GM23338 (cell line): Measurements from ENCODE around the gene BACH1. TPM values are rescaled to one million over a fixed set of nuclear protein-coding genes. Genes with fewer than 3 reads are reported as not detected.

ENCODE experiments used
- ATAC-seq: fragments of 200-7000 bp; cut with Tn5 transposase; 3 replicates; pipeline ENCODE4 v1.9.1; 2020
- DNase-seq: peaks from one replicate; pipeline ENCODE4 v3.0.0-alpha.2; 2015; ENCODE audit warnings: low spot score
- H2AFZ ChIP-seq: fragments of 200-600 bp; sonication (generic); 2 replicates; pipeline ENCODE4 v1.8.0; 2016; ENCODE audit warnings: antibody characterized with exemption, mild to moderate bottlenecking, moderate library complexity
- H3F3A ChIP-seq: fragments of 200-600 bp; sonication (generic); replicated peaks from 2 replicates; pipeline ENCODE4 v1.8.0; 2017; ENCODE audit warnings: antibody characterized with exemption, mixed run types, low read depth
- H3K27ac ChIP-seq: fragments of 200-600 bp; sonication (generic); 2 replicates; pipeline ENCODE4 v1.6.1; 2016; ENCODE audit warnings: low read depth
- H3K27me3 ChIP-seq: fragments of 200-600 bp; sonication (generic); 2 replicates; pipeline ENCODE4 v1.8.0; 2016; ENCODE audit warnings: mild to moderate bottlenecking, mixed run types, moderate library complexity; ENCODE audit not compliant: insufficient read depth
- H3K36me3 ChIP-seq: fragments of 200-600 bp; sonication (generic); 2 replicates; pipeline ENCODE4 v1.8.0; 2016; ENCODE audit warnings: mild to moderate bottlenecking; ENCODE audit not compliant: insufficient read depth
- H3K4me1 ChIP-seq: fragments of 200-600 bp; sonication (generic); 2 replicates; pipeline ENCODE4 v1.8.0; 2016; ENCODE audit warnings: mild to moderate bottlenecking, moderate library complexity; ENCODE audit not compliant: insufficient read depth
- H3K4me2 ChIP-seq: fragments of 200-600 bp; sonication (generic); 2 replicates; pipeline ENCODE4 v1.7.1; 2017; ENCODE audit warnings: mixed run types
- H3K4me3 ChIP-seq: fragments of 200-600 bp; sonication (generic); 2 replicates; pipeline ENCODE4 v1.6.1; 2016; ENCODE audit warnings: mixed run types
- H3K79me2 ChIP-seq: fragments of 200-600 bp; sonication (generic); replicated peaks from 2 replicates; pipeline ENCODE4 v1.8.0; 2017; ENCODE audit warnings: mild to moderate bottlenecking; ENCODE audit not compliant: insufficient read depth
- H3K9me2 ChIP-seq: fragments of 200-600 bp; sonication (generic); 2 replicates; pipeline ENCODE4 v1.8.0; 2017; ENCODE audit not compliant: insufficient read depth
- H4K20me1 ChIP-seq: fragments of 200-600 bp; sonication (generic); replicated peaks from 2 replicates; pipeline ENCODE4 v1.8.0; 2017; ENCODE audit warnings: mild to moderate bottlenecking; ENCODE audit not compliant: insufficient read depth
- H3K27ac Mint-ChIP-seq: 2 replicates; pipeline ENCODE4 v1.8.0; 2020; ENCODE audit warnings: inconsistent platforms, mild to moderate bottlenecking, moderate library complexity, mixed read lengths
- H3K27me3 Mint-ChIP-seq: 3 replicates; pipeline ENCODE4 v1.8.0; 2022; ENCODE audit warnings: low read depth, mild to moderate bottlenecking, moderate library complexity, mixed read lengths, inconsistent platforms; ENCODE audit not compliant: insufficient read depth, poor library complexity
- H3K36me3 Mint-ChIP-seq: 3 replicates; pipeline ENCODE4 v1.8.0; 2021; ENCODE audit warnings: low read depth, mild to moderate bottlenecking, inconsistent platforms, moderate library complexity, mixed read lengths
- H3K4me1 Mint-ChIP-seq: 3 replicates; pipeline ENCODE4 v1.8.0; 2020; ENCODE audit warnings: mild to moderate bottlenecking, inconsistent platforms, mixed read lengths
- H3K4me3 Mint-ChIP-seq: 3 replicates; pipeline ENCODE4 v1.8.0; 2021; ENCODE audit warnings: moderate library complexity, mild to moderate bottlenecking, inconsistent platforms, mixed read lengths
- H3K9me3 Mint-ChIP-seq: 3 replicates; pipeline ENCODE4 v1.8.0; 2020; ENCODE audit warnings: moderate library complexity, mild to moderate bottlenecking, inconsistent platforms, mixed read lengths
- CREB1 ChIP-seq: fragments of 250-450 bp; sonication (Bioruptor Pico); IDR thresholded peaks from 2 replicates; pipeline ENCODE4 v1.5.0; 2020; ENCODE audit warnings: low read depth, mild to moderate bottlenecking, moderate library complexity
- EZH2 ChIP-seq: fragments of 200-600 bp; sonication (generic); IDR thresholded peaks from one replicate; pipeline ENCODE4 v1.8.0; 2017; ENCODE audit warnings: antibody characterized with exemption, mild to moderate bottlenecking, low read depth; ENCODE audit not compliant: unreplicated experiment
- EZH2phosphoT487 ChIP-seq: fragments of 200-600 bp; sonication (generic); IDR thresholded peaks from one replicate; pipeline ENCODE4 v1.8.1; 2018; ENCODE audit warnings: antibody characterized with exemption; ENCODE audit not compliant: unreplicated experiment
- JUNB ChIP-seq: IDR thresholded peaks from one replicate; pipeline ENCODE4 v1.6.1; 2016; ENCODE audit warnings: antibody characterized with exemption; ENCODE audit not compliant: unreplicated experiment
- NANOG ChIP-seq: IDR thresholded peaks from 2 replicates; pipeline ENCODE4 v1.6.1; 2016; ENCODE audit warnings: antibody characterized with exemption, borderline replicate concordance
- POLR2AphosphoS5 ChIP-seq: IDR thresholded peaks from 2 replicates; pipeline ENCODE4 v1.6.1; 2016; ENCODE audit warnings: antibody characterized with exemption, low read depth
- STAT1 ChIP-seq: IDR thresholded peaks from one replicate; pipeline ENCODE4 v1.6.1; 2016; ENCODE audit warnings: antibody characterized with exemption; ENCODE audit not compliant: unreplicated experiment
- ZNF114 ChIP-seq: fragments of 250-450 bp; sonication (Bioruptor Pico); IDR thresholded peaks from 2 replicates; pipeline ENCODE4 v1.5.0; 2020; ENCODE audit warnings: mild to moderate bottlenecking, moderate library complexity
- ZNF331 ChIP-seq: fragments of 250-450 bp; sonication (Bioruptor Pico); IDR thresholded peaks from 2 replicates; pipeline ENCODE4 v1.5.0; 2020; ENCODE audit warnings: low read depth, mild to moderate bottlenecking, moderate library complexity
- polyA plus RNA-seq: library from polyadenylated mRNA; unstranded; fragments of >200 nt; fragmentation: Nextera tagmentation; extraction: Ambion mirVana; gene quantifications from 2 replicates; pipeline ENCODE4 v1.2.1, GENCODE V29; 2016
- total RNA-seq: library from RNA; depleted of rRNA; stranded (reverse); fragments of >200 nt; shearing (Covaris generic); gene quantifications from 2 replicates; pipeline ENCODE4 v1.2.3, GENCODE V29; 2014
- TF ChIP-seq, protein P1 (sequence below): IDR thresholded peaks from 2 replicates; pipeline ENCODE4 v1.6.1; 2016; ENCODE audit warnings: antibody characterized with exemption
- TF ChIP-seq, protein P2 (sequence below): fragments of 250-450 bp; sonication (Bioruptor Pico); IDR thresholded peaks from 2 replicates; pipeline ENCODE4 v1.5.0; 2020; ENCODE audit warnings: mild to moderate bottlenecking, moderate library complexity
- TF ChIP-seq, protein P3 (sequence below): IDR thresholded peaks from one replicate; pipeline ENCODE4 v1.6.1; 2018; ENCODE audit warnings: antibody characterized with exemption; ENCODE audit not compliant: unreplicated experiment
- TF ChIP-seq, protein P4 (sequence below), 2 experiments: fragments of 200-600 bp in 1 of 2; sonication (generic) in 1 of 2; conservative IDR thresholded peaks; 2 replicates each; pipeline versions ENCODE4 v1.5.1 to v1.6.1; 2016 to 2017; ENCODE audit warnings: antibody characterized with exemption in 2 of 2, low read depth in 2 of 2, mild to moderate bottlenecking in 2 of 2, moderate library complexity in 1 of 2

Gene BACH1
- total and polyA plus RNA-seq, 2 experiments from 2014 or later: 18.9 to 41.2 TPM

DNA sequence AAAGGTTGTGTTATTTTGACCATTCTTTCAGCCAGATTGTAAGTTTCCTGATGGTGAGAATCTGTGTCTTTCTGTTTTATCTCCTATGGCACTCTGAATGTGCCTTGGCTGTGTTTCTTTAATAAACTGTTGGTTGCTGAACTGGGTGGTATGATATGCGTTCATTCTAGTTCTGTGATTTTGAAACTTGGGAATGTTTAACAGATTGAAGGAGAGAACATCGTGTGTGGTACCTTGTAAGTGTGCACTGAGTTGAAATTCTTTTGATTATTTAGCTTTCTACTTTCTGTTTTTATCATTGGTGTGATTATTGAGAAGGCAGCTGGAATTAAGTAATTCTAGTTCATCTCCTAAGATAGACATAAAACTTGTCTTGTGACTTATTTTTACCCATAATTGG, 4.6 kb downstream of the BACH1 start:
- no peaks in the 10 kb centered on the region for H3F3A ChIP-seq
- no peaks in the 10 kb centered on the region; the same call in 2 of the 3 replicates for H3K36me3 Mint-ChIP-seq
- H3K4me3 Mint-ChIP-seq: no peak overlapping the region
- peaks cover 57% of the 10 kb centered on the region for H3K4me1 ChIP-seq
- peaks cover 40% of the 10 kb centered on the region for H4K20me1 ChIP-seq
- peaks cover 56% of the 10 kb centered on the region for H3K4me1 Mint-ChIP-seq
- H3K4me3 ChIP-seq: no peak overlapping the region
- no peak for DNase-seq
- no peak for ATAC-seq
- no peaks in the 10 kb centered on the region for H3K36me3 ChIP-seq
- peaks cover 6% of the 10 kb centered on the region for H3K27me3 Mint-ChIP-seq
- TF ChIP-seq JUNB (no peak), POLR2AphosphoS5 (no peak), CREB1 (no peak), EZH2 (no peak), EZH2phosphoT487 (no peak), NANOG (no peak), ZNF114 (no peak), STAT1 (no peak), ZNF331 (no peak)
- TF ChIP-seq, protein P1, sequence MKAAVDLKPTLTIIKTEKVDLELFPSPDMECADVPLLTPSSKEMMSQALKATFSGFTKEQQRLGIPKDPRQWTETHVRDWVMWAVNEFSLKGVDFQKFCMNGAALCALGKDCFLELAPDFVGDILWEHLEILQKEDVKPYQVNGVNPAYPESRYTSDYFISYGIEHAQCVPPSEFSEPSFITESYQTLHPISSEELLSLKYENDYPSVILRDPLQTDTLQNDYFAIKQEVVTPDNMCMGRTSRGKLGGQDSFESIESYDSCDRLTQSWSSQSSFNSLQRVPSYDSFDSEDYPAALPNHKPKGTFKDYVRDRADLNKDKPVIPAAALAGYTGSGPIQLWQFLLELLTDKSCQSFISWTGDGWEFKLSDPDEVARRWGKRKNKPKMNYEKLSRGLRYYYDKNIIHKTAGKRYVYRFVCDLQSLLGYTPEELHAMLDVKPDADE: no peak
- TF ChIP-seq, protein P2, sequence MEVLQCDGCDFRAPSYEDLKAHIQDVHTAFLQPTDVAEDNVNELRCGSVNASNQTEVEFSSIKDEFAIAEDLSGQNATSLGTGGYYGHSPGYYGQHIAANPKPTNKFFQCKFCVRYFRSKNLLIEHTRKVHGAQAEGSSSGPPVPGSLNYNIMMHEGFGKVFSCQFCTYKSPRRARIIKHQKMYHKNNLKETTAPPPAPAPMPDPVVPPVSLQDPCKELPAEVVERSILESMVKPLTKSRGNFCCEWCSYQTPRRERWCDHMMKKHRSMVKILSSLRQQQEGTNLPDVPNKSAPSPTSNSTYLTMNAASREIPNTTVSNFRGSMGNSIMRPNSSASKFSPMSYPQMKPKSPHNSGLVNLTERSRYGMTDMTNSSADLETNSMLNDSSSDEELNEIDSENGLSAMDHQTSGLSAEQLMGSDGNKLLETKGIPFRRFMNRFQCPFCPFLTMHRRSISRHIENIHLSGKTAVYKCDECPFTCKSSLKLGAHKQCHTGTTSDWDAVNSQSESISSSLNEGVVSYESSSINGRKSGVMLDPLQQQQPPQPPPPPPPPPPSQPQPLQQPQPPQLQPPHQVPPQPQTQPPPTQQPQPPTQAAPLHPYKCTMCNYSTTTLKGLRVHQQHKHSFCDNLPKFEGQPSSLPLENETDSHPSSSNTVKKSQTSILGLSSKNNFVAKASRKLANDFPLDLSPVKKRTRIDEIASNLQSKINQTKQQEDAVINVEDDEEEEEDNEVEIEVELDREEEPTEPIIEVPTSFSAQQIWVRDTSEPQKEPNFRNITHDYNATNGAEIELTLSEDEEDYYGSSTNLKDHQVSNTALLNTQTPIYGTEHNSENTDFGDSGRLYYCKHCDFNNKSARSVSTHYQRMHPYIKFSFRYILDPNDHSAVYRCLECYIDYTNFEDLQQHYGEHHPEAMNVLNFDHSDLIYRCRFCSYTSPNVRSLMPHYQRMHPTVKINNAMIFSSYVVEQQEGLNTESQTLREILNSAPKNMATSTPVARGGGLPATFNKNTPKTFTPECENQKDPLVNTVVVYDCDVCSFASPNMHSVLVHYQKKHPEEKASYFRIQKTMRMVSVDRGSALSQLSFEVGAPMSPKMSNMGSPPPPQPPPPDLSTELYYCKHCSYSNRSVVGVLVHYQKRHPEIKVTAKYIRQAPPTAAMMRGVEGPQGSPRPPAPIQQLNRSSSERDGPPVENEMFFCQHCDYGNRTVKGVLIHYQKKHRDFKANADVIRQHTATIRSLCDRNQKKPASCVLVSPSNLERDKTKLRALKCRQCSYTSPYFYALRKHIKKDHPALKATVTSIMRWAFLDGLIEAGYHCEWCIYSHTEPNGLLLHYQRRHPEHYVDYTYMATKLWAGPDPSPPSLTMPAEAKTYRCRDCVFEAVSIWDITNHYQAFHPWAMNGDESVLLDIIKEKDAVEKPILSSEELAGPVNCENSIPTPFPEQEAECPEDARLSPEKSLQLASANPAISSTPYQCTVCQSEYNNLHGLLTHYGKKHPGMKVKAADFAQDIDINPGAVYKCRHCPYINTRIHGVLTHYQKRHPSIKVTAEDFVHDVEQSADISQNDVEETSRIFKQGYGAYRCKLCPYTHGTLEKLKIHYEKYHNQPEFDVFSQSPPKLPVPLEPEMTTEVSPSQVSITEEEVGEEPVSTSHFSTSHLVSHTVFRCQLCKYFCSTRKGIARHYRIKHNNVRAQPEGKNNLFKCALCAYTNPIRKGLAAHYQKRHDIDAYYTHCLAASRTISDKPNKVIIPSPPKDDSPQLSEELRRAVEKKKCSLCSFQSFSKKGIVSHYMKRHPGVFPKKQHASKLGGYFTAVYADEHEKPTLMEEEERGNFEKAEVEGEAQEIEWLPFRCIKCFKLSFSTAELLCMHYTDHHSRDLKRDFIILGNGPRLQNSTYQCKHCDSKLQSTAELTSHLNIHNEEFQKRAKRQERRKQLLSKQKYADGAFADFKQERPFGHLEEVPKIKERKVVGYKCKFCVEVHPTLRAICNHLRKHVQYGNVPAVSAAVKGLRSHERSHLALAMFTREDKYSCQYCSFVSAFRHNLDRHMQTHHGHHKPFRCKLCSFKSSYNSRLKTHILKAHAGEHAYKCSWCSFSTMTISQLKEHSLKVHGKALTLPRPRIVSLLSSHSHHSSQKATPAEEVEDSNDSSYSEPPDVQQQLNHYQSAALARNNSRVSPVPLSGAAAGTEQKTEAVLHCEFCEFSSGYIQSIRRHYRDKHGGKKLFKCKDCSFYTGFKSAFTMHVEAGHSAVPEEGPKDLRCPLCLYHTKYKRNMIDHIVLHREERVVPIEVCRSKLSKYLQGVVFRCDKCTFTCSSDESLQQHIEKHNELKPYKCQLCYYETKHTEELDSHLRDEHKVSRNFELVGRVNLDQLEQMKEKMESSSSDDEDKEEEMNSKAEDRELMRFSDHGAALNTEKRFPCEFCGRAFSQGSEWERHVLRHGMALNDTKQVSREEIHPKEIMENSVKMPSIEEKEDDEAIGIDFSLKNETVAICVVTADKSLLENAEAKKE (CRISPR knock-in tag): no peak
- TF ChIP-seq, protein P3, sequence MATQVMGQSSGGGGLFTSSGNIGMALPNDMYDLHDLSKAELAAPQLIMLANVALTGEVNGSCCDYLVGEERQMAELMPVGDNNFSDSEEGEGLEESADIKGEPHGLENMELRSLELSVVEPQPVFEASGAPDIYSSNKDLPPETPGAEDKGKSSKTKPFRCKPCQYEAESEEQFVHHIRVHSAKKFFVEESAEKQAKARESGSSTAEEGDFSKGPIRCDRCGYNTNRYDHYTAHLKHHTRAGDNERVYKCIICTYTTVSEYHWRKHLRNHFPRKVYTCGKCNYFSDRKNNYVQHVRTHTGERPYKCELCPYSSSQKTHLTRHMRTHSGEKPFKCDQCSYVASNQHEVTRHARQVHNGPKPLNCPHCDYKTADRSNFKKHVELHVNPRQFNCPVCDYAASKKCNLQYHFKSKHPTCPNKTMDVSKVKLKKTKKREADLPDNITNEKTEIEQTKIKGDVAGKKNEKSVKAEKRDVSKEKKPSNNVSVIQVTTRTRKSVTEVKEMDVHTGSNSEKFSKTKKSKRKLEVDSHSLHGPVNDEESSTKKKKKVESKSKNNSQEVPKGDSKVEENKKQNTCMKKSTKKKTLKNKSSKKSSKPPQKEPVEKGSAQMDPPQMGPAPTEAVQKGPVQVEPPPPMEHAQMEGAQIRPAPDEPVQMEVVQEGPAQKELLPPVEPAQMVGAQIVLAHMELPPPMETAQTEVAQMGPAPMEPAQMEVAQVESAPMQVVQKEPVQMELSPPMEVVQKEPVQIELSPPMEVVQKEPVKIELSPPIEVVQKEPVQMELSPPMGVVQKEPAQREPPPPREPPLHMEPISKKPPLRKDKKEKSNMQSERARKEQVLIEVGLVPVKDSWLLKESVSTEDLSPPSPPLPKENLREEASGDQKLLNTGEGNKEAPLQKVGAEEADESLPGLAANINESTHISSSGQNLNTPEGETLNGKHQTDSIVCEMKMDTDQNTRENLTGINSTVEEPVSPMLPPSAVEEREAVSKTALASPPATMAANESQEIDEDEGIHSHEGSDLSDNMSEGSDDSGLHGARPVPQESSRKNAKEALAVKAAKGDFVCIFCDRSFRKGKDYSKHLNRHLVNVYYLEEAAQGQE: no peak
- TF ChIP-seq, protein P4, sequence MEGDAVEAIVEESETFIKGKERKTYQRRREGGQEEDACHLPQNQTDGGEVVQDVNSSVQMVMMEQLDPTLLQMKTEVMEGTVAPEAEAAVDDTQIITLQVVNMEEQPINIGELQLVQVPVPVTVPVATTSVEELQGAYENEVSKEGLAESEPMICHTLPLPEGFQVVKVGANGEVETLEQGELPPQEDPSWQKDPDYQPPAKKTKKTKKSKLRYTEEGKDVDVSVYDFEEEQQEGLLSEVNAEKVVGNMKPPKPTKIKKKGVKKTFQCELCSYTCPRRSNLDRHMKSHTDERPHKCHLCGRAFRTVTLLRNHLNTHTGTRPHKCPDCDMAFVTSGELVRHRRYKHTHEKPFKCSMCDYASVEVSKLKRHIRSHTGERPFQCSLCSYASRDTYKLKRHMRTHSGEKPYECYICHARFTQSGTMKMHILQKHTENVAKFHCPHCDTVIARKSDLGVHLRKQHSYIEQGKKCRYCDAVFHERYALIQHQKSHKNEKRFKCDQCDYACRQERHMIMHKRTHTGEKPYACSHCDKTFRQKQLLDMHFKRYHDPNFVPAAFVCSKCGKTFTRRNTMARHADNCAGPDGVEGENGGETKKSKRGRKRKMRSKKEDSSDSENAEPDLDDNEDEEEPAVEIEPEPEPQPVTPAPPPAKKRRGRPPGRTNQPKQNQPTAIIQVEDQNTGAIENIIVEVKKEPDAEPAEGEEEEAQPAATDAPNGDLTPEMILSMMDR (conservative IDR thresholded peaks at IDR 0.05; ENCODE audit: low read depth in 2 of 2): no peak
- no peaks in the 10 kb centered on the region for H3K9me2 ChIP-seq
- no peak overlapping the region for H3K27ac Mint-ChIP-seq
- H2AFZ ChIP-seq: no peak overlapping the region
- no peak overlapping the region for H3K4me2 ChIP-seq
- H3K9me3 Mint-ChIP-seq: no peaks in the 10 kb centered on the region
- peaks cover 92% of the 10 kb centered on the region for H3K79me2 ChIP-seq
- H3K27me3 ChIP-seq: peaks cover under 1% of the 10 kb centered on the region; the same call in 1 of the 2 replicates
- H3K27ac ChIP-seq: no peak overlapping the region
